Kidney (tissue), 14 donors: ENCODE results near the gene SRSF1. TPM values are rescaled to one million over a fixed set of nuclear protein-coding genes. Genes with fewer than 3 reads are reported as not detected.

Experiments used
- DNase-seq, 5 donors: peaks; one replicate each; pipeline ENCODE4 v3.0.0-alpha.2; 2013 to 2020
- FAIRE-seq: peaks from 2 replicates; lab custom pipeline; 2012; peaks lifted over from hg19 to GRCh38; lab: Jason Lieb, UNC
- H3K27ac ChIP-seq, 2 donors: one replicate each; pipeline ENCODE4 v1.7.0; 2013; ENCODE audit warnings: low read depth in 2 of 2, low read length in 2 of 2, inconsistent platforms in 1 of 2
- H3K27me3 ChIP-seq: one replicate; pipeline ENCODE4 v1.7.1; 2013; ENCODE audit warnings: low read length, inconsistent platforms; ENCODE audit not compliant: control insufficient read depth, insufficient read depth
- H3K36me3 ChIP-seq, 3 donors: one replicate each; pipeline versions ENCODE4 v1.7.0 to v1.7.1; 2013; ENCODE audit warnings: low read length in 3 of 3, control low read depth in 1 of 3, inconsistent platforms in 1 of 3; ENCODE audit not compliant: insufficient read depth in 3 of 3, control insufficient read depth in 2 of 3
- H3K4me1 ChIP-seq, 3 donors: one replicate each; pipeline versions ENCODE4 v1.7.0 to v1.7.1; 2013; ENCODE audit warnings: low read length in 3 of 3, inconsistent platforms in 1 of 3, low read depth in 1 of 3; ENCODE audit not compliant: control insufficient read depth in 2 of 3, insufficient read depth in 2 of 3
- H3K4me3 ChIP-seq, 3 donors: one replicate each; pipeline versions ENCODE4 v1.7.0 to v1.8.1; 2013; ENCODE audit warnings: low read length in 3 of 3, control low read depth in 1 of 3, inconsistent platforms in 1 of 3
- H3K9ac ChIP-seq, 3 donors: one replicate each; pipeline versions ENCODE4 v1.7.0 to v1.7.1; 2013; ENCODE audit warnings: low read length in 3 of 3, control low read depth in 1 of 3, inconsistent platforms in 1 of 3
- H3K9me3 ChIP-seq, 3 donors: one replicate each; pipeline versions ENCODE4 v1.7.0 to v1.7.1; 2013; ENCODE audit warnings: low read length in 3 of 3, control low read depth in 1 of 3, inconsistent platforms in 1 of 3; ENCODE audit not compliant: control insufficient read depth in 2 of 3, insufficient read depth in 1 of 3
- intact Hi-C: fragments of 100-400 bp; cut with DNase I; formaldehyde crosslinking; loops from one replicate; pipeline ENCODE4 v1.11.1; 2022
- polyA plus RNA-seq: library from polyadenylated mRNA; stranded (reverse); fragments of 350-450 nt; fragmentation: Illumina TruSeq; extraction: RNeasy Lipid Tissue Mini Kit (QIAGEN cat#74804); gene quantifications from one replicate; pipeline ENCODE4 v1.2.3, GENCODE V29; 2014; ENCODE audit warnings: low read depth, low replicate concordance; ENCODE audit not compliant: insufficient read depth
- total RNA-seq: library from RNA; stranded (reverse); fragmentation: NEBNext Ultra II Directional; extraction: Animal tissue kit (Norgen Biotek cat#: 25700); gene quantifications from one replicate; pipeline ENCODE4 v1.2.1, GENCODE V29; 2021
- TF ChIP-seq, protein P1 (sequence below): IDR thresholded peaks from 3 replicates; pipeline ENCODE4 v1.5.1; 2012; ENCODE audit warnings: mild to moderate bottlenecking, moderate library complexity, borderline replicate concordance; ENCODE audit not compliant: insufficient read depth; ENCODE audit errors: extremely low read depth
- donor health status: control.
- donor health status: control.
- donor health status: control.
- donor health status: control.
- donor health status: control.
- donor health status: DM: yes; HTN: yes; CAD: no.
- donor health status: Normal renal cell carcinoma (clear cell type).

Gene SRSF1
- total and polyA plus RNA-seq, 2 donors from 2014 or later = 69.8 to 177 TPM

DNA sequence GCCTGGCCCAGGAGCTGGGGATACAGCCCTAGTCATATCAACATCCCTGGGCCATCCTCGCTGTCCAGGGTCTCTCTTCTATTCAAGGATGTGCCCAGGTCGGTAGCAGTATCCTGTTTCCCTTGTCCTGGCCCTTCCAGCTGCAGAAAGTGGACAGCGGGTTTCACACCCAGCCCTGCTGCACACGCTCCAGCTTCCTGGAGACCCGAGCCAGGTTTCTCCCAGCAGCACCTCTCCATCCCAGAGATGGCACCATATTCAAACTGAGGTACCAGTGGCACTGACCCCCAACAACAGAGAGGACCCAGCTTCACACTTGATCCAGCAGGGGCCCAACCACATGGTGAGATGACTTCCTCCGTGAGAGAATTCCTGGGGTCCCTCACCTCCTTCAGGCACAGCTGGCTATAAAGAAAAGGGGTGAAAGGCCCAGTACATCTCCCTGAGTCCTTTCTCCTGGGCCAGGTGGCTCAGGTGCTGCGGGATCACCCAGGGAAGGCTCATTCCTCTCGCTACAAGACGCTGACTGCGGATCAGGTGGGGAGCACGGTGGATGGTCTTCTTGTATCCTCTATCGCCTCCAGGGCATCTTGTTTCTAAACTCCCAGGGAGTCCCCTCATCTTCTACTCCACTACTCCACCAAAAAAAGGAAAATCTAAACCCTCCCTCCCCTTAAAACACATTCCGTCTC is 53.2 kb downstream of the SRSF1 start:
- Histone ChIP-seq H3K27ac (peak overlapping the region; percentile 92 to 96), H3K4me3 (peak overlapping the region; percentile 44 to 55 (median 50)), H3K4me1 (peaks cover 0 to 41% (median 16%) of the 10 kb centered on the region in 3 donors), H3K9ac (peak overlapping the region; percentile 22 to 68 (median 29)), H3K27me3 (no peaks in the 10 kb centered on the region), H3K9me3 (no peaks in the 10 kb centered on the region), H3K36me3 (no peaks in the 10 kb centered on the region)
- TF ChIP-seq, protein P1, sequence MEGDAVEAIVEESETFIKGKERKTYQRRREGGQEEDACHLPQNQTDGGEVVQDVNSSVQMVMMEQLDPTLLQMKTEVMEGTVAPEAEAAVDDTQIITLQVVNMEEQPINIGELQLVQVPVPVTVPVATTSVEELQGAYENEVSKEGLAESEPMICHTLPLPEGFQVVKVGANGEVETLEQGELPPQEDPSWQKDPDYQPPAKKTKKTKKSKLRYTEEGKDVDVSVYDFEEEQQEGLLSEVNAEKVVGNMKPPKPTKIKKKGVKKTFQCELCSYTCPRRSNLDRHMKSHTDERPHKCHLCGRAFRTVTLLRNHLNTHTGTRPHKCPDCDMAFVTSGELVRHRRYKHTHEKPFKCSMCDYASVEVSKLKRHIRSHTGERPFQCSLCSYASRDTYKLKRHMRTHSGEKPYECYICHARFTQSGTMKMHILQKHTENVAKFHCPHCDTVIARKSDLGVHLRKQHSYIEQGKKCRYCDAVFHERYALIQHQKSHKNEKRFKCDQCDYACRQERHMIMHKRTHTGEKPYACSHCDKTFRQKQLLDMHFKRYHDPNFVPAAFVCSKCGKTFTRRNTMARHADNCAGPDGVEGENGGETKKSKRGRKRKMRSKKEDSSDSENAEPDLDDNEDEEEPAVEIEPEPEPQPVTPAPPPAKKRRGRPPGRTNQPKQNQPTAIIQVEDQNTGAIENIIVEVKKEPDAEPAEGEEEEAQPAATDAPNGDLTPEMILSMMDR = no peak
- intact Hi-C loops = no loop called here
- DNase-seq (peak in 1 of 5 donors; percentile 54), FAIRE-seq (no peak)

Other genes starting within 250 kb of the SRSF1 start
- 40.2 TPM for gene MRPS23, start 157.2 kb downstream of the SRSF1 start, total RNA-seq
- gene MRPS23, start 157.2 kb downstream of the SRSF1 start, polyA plus RNA-seq = 75.3 TPM
- 52.3 TPM for gene CUEDC1, start 51.8 kb downstream of the SRSF1 start, total RNA-seq
- gene CUEDC1, start 51.8 kb downstream of the SRSF1 start, polyA plus RNA-seq = 33.0 TPM
- 92.5 TPM for gene VEZF1, start 19.0 kb downstream of the SRSF1 start, total RNA-seq
- gene VEZF1, start 19.0 kb downstream of the SRSF1 start, polyA plus RNA-seq = 26.0 TPM
- gene DYNLL2, start 76.2 kb upstream of the SRSF1 start, total RNA-seq = 43.2 TPM
- gene DYNLL2, start 76.2 kb upstream of the SRSF1 start, polyA plus RNA-seq = 59.7 TPM
- 0.06 TPM for gene OR4D1, start 141.1 kb upstream of the SRSF1 start, total RNA-seq
- not detected for gene OR4D1, start 141.1 kb upstream of the SRSF1 start, polyA plus RNA-seq
- gene OR4D2, start 159.7 kb upstream of the SRSF1 start, total RNA-seq = not detected
- gene OR4D2, start 159.7 kb upstream of the SRSF1 start, polyA plus RNA-seq = not detected
- 0.19 TPM for gene EPX, start 185.5 kb upstream of the SRSF1 start, total RNA-seq
- gene EPX, start 185.5 kb upstream of the SRSF1 start, polyA plus RNA-seq = not detected
- gene MKS1, start 212.0 kb upstream of the SRSF1 start, total RNA-seq = 25.6 TPM
- gene MKS1, start 212.0 kb upstream of the SRSF1 start, polyA plus RNA-seq = 17.2 TPM
- gene LPO, start 231.3 kb upstream of the SRSF1 start, total RNA-seq = not detected
- gene LPO, start 231.3 kb upstream of the SRSF1 start, polyA plus RNA-seq = not detected